GM19025 (cell line): ENCODE results near the gene SEZ6.

Source experiments
- ATAC-seq: cut with Tn5 transposase; IDR thresholded peaks from one replicate; pipeline ENCODE4 v1.9.1; 2021; ENCODE audit warnings: mild to moderate bottlenecking, low read depth, moderate library complexity; ENCODE audit not compliant: unreplicated experiment

Gene SEZ6

GRCh38 chr17:29007860-29008455, 2.1 kb upstream of the SEZ6 start:
- no peak for ATAC-seq

- ATAC-seq, result no peak
Observed at GRCh38 chr17:29007456-29007855, 1.6 kb upstream of the SEZ6 start.

GRCh38 chr17:29004081-29004692, 1.6 kb downstream of the SEZ6 start:
- no peak for ATAC-seq

GRCh38 chr17:29003289-29003688, 2.5 kb downstream of the SEZ6 start:
- ATAC-seq, result no peak

GRCh38 chr17:29002811-29003210, 3.0 kb downstream of the SEZ6 start:
- no peak for ATAC-seq

DNA sequence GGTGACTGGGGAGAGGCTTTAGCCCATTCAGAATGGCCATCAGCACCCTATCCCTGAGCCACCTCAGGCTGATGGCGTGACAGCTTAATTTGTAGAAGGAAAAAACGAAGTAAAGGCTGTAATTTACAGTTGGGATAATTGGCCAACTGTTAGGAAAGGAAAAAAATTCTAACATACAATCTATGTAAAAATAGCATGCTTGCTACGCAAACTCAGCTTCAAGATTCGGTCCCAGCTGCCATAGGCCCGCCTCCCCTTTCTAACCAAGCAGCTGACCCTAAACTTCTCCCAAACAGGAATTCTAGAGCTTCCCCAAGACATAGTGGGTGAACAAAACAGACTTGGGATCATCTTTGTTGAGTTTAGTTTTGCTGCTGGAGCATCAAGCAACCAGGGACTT, 4.9 kb downstream of the SEZ6 start:
- ATAC-seq, result no peak

GRCh38 chr17:28999206-28999605, 6.6 kb downstream of the SEZ6 start:
- ATAC-seq, result no peak

DNA sequence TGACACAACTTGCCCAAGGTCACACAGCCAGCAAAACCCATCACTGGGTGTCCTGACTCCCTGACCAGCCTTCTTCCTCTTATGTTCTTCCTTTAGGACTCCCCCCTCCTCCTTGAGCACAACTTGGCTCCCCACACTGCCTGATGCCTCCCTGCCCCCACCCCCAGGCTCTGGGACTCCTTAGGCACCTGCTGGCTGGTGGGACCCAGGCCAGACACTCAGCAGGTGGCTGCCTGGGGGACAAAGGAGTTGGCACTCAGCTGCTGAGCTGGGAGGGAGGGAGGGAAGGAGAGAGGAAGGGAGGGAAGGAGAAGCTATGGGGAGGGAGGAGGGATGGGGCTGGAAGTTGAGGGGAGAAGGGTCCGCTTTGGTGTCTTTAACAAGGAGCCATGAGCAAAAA, 8.0 kb downstream of the SEZ6 start:
- ATAC-seq, result no peak

DNA sequence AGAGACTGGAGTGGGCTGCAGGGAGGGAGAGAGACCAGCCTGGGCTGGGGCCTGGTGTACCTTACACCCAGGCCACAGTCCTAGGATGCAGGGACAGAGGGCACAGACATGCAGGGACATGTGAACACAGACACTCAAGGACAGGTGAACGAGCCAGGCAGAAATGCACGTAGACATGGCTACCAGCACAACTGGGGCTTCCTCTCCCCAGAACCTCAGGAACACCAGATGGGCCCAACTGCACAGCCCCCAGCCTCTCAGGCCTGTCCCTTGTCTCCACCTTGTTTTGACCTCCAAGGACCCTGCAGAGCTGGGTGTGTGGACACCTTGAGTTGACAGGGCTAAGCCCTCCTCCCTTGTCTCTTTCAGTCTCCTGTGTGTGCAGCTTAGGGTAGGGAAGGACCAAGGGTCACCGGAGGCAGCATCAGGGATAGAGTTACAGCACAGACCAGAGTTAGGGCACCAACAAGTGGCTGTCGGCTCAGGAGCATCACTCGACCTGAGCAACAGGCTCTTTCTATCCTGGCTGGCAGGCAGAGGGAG, 9.2 kb downstream of the SEZ6 start:
- ATAC-seq, result no peak

DNA sequence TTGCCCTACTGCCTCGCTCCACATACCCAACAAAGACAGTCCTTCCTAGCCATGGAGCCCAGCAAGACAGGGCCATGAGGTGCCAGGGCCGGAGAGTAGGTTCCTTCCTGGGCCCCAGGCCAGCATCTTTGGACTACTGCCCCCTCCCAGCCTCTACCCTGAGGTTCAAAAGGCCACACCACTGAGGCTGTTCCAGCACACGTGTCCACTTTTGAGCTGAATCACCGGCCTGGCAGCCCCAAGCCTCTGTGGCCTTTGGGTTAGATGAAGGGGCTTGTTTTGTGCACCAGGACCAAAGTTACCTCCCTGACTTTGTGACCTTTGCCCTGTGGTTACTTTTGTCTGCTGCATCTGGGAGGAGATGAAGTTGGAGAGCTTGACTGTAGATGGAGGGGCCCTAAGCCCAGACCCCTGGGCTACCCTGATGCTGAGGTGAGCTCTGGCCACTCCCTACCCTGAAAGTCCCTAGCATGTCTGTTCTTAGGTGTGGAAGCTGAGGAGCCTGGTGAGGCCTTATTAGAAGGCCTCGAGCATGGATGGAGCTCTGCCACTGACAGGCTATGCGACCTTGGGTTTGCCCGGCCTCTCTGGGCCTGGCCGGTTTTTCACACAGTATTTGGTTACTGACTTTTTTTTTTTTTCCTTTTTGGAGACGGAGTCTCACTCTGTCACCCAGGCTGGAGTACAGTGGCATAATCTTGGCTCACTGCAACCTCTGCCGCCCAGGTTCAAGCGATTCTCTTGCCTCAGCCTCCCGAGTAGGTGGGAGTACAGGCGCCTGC, 12.0 kb downstream of the SEZ6 start:
- ATAC-seq, result no peak

DNA sequence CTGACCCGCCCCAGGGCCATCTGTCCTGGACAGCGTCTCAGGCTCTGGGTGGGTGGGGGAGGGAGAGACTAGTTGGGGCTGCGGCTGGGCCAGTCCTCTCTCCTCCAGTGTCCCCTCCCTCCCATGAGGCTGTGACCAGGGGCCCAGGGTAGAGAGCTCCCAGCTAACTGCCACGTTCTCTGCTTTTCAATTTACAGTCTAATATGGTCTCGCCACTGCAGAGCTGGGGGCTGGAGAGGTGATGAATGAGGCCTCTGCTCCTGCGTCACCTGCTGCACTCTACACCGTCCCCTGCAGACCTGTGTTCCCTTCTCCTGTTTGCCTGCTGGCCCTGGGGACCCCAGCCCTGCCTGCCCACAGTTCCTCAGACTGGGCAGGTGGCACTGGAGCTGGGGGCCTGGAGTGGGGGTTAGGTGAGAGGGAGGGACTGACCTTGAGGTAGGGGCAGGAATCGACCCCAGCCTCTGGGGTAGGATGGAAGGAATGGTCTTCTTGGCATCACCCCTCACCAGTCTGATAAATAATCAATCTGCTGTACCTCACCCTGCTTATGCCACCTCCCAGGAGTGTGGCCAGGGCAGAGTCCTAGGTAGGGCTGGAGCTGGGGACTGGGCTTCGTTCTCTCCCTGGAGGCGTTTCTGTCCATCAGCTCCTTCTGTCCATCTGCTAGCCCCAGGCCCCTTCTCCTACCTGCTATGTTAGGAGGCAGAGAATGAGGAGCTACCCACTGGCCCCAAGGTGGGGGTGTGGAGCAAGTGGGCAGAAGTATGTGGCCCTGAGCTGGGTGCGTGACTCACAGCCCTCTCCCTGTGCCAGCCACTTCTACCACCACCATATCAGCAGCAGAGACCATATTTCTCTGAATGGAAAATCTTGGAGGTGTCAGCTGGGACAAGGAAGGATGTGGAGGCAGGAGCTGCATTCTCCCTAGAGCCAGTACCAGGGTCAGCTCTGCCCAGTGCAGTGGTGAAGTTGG, 12.9 kb downstream of the SEZ6 start:
- ATAC-seq, result no peak

DNA sequence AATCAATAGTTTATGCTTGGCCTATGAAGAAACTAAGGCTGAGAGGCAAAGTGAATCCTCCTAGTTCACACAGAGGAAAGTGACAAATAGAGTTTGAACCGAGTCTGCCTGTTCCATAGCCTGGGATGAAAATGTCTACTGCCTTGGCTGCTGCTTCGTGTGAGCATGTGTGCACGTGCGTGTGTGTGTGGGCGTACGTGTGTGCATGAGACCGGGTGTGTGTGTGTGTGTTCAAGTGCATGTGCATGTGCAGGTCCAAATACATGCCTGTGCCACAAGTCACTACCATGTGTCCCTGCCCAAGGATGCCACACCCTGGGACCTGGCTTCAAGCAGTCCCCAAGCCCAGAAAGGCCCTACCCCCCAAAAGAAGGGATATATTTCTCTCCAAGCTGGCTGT, 13.6 kb downstream of the SEZ6 start:
- ATAC-seq, result no peak

DNA sequence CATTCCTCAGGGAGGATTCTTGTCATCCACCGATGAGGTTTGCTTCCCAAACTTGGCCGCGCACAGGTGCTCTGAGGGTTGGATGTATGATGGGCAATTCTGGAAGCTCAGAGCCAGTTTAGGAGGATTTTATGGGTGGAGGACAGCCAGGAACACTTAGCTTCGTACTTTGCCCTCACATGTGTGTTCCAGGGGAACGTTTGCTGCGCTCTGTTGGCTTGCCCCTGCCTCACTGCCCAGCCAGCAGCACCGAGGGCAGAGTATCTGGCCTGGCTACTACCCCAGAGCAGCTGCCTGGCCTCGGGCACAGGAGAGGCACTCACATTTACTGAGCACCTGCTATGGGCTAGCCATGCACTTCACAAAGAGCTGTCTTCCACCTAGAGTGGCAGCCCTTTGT, 14.1 kb downstream of the SEZ6 start:
- no peak for ATAC-seq

GRCh38 chr17:28989028-28989427, 16.8 kb downstream of the SEZ6 start:
- ATAC-seq, result no peak

DNA sequence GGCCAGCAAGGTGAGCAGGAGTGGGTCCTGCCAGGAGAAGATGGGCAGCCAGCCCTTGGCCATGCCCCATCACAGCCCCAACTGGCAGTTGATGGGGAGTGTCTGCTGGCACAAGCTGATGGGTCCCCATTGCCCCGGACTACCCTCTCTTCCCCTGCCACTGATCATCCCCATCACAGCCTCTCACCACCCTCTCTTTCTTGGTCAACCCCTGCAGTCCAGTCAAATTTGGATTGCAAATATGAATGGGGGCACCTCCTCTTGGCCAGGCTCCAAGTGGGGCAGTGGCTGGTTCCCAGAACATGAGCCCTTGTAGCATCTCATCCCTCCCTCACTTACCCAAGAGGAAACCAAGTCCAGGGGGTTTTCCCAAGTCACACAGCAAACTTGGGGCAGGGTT, 17.4 kb downstream of the SEZ6 start:
- no peak for ATAC-seq

DNA sequence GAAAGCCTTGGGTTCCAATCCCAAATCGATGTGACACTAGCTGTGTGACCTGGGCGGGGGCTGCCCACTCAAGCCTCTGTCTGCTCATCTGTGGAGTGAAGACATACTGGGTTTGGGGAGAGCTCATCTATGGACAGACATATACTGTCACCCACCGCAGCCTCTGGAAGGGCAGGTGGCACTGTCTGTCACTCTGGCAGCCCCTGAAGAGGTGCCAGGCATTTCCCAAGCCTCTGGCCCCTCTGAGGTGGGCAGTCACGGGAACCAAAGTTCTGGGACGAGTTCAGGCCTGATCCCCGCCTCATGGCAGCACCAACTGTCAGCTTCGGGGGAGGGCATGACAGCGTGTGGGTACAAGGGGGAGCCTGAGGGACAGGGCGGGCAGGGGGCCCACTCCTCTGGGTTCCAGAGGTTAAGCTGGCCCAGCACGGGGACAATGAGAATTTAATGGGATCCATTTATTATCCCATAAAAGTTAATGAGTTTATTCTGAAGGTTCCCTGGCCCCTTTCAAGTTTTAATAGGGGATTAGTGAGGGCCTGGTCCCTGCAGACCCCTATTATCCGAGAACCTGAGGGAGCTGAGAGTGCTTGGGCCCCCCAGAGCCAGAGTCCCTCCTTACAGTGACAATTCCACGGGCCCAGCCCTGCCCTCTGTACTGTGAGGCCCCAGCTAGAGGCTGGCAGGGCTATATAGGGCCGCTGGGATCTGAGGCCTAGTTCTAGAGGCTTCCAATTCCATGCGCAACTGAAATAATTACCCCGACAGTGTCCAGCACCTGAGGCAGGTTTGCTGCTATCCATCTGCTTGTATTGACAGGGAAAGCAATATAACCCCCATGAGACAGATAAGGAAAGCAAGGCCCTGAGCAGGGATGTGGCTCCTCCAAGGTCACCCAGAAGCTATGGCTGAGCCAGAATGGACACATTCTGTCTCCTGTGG, 18.8 kb downstream of the SEZ6 start:
- no peak for ATAC-seq

GRCh38 chr17:28985950-28986713, 19.7 kb downstream of the SEZ6 start:
- no peak for ATAC-seq

DNA sequence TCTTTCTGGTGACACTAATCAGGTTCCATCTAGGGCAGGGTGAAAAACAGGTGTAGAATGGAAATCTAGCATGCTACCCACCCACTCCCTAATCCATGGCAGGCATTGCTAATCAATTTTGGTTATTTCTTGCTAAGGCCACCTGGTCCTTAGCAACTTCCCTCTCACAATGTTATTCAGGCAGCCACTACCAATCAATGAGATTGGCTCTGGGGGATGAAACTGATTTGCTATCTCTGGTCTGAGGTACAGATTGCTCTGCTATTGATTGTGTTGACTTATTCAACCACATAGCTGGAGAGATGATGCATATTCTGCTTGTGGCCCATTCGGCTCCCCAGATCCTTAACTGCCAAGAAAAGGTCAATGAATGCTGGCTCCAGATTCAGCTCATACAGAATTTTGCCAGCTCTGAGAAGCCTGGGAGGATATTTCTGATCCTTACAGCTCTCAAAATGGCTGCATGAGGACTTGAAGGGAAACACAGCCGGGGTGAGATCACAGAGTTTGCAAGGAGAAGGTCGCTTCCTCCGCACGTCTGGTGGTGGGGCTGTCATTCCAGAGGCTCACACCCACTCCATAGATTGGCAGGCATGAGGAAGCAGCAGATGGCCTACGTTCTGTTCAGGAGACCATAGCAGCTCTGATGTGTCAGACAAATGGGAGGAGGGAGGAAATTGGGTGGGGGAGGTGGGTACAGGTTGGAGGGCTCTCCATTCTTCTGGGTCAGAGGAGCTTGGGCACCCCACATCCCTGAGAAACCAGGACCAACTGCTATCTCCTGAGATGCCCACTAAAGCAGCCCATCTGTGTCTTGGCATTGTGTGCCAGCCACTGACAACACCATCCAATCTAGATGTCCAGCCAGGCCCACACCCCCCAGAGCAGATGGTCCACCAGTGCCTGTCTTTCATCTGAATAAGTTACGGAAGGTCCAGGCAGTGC, 22.3 kb downstream of the SEZ6 start:
- no peak for ATAC-seq
